Endothelial cell of umbilical vein (primary cell): Measurements from ENCODE around the gene CTPS1. TPM values are rescaled to one million over a fixed set of nuclear protein-coding genes. Genes with fewer than 3 reads are reported as not detected.

ENCODE experiments used
- BruUV-seq: library from RNA; stranded (reverse); fragments of 400-500 nt; replicated peaks from 2 replicates; lab custom pipeline; 2021; lab: Mats Ljungman, UMichigan
- CTCF ChIA-PET: fragments of 300-600, 350-600 bp; sonication (Branson Sonifier 250); formaldehyde crosslinking; loops from one replicate; lab custom pipeline; 2021; ENCODE audit warnings: antibody characterized with exemption, inconsistent platforms; lab: Charles Lee
- POLR2A ChIA-PET: fragments of 300-600, 350-600 bp; sonication (Branson Sonifier 250); formaldehyde crosslinking; loops from one replicate; lab custom pipeline; 2021; ENCODE audit warnings: antibody characterized with exemption, inconsistent platforms; lab: Charles Lee
- DNase-seq: peaks from one replicate; pipeline ENCODE4 v3.0.0-alpha.2; 2011; ENCODE audit warnings: low read depth, low spot score
- FAIRE-seq: peaks from 2 replicates; lab custom pipeline; 2011; peaks lifted over from hg19 to GRCh38; lab: Jason Lieb, UNC
- H2AFZ ChIP-seq: 2 replicates; pipeline ENCODE4 v1.6.0; 2012; ENCODE audit warnings: low read depth, low read length, control low read depth, inconsistent platforms
- H3K27ac ChIP-seq: 2 replicates; pipeline ENCODE4 v1.5.1; 2011; ENCODE audit warnings: low read depth, mild to moderate bottlenecking, control low read depth, low read length, moderate library complexity; ENCODE audit not compliant: insufficient read depth
- H3K27me3 ChIP-seq, 2 experiments: 2 replicates each; pipeline versions ENCODE4 v1.6.0 to v1.6.1; 2011; ENCODE audit warnings: low read length in 2 of 2, mixed read lengths in 1 of 2; ENCODE audit not compliant: control insufficient read depth in 2 of 2, insufficient read depth in 2 of 2
- H3K36me3 ChIP-seq, 2 experiments: 2 replicates in 1 of 2; 3 replicates in 1 of 2; pipeline ENCODE4 v1.5.1; 2011; ENCODE audit warnings: low read length in 2 of 2, mild to moderate bottlenecking in 1 of 2, moderate library complexity in 1 of 2; ENCODE audit not compliant: control insufficient read depth in 2 of 2, insufficient read depth in 2 of 2; ENCODE audit errors: extremely low read depth in 1 of 2
- H3K4me1 ChIP-seq: 3 replicates; pipeline ENCODE4 v1.5.1; 2011; ENCODE audit warnings: mild to moderate bottlenecking, low read length; ENCODE audit not compliant: control insufficient read depth, insufficient read depth; ENCODE audit errors: extremely low read depth
- H3K4me2 ChIP-seq: 2 replicates; pipeline ENCODE4 v1.6.1; 2011; ENCODE audit warnings: low read length, control low read depth, mixed read lengths; ENCODE audit not compliant: insufficient read depth
- H3K4me3 ChIP-seq, 3 experiments: fragments of 200-600 bp in 1 of 3; sonication (generic), shearing (Covaris generic) in 1 of 3; replicated peaks in 1 of 3; 2 replicates each; pipeline ENCODE4 v1.5.1; 2011 to 2016; ENCODE audit warnings: control low read depth in 3 of 3, low read length in 3 of 3, mild to moderate bottlenecking in 2 of 3, inconsistent platforms in 1 of 3, low read depth in 1 of 3, moderate library complexity in 1 of 3; ENCODE audit not compliant: insufficient read depth in 1 of 3
- H3K79me2 ChIP-seq: 2 replicates; pipeline ENCODE4 v1.6.0; 2012; ENCODE audit warnings: low read length, inconsistent platforms; ENCODE audit not compliant: control insufficient read depth, insufficient read depth
- H3K9ac ChIP-seq: replicated peaks from 2 replicates; pipeline ENCODE3; 2011; ENCODE audit warnings: low read length, control low read depth; ENCODE audit not compliant: insufficient read depth; ENCODE audit errors: extremely low read depth
- H3K9me1 ChIP-seq: replicated peaks from 3 replicates; pipeline ENCODE4 v1.6.0; 2011; ENCODE audit warnings: mild to moderate bottlenecking, low read length; ENCODE audit not compliant: control insufficient read depth, insufficient read depth; ENCODE audit errors: extremely low read depth
- H3K9me3 ChIP-seq: replicated peaks from 2 replicates; pipeline ENCODE4 v1.5.1; 2012; ENCODE audit warnings: low read length, inconsistent platforms; ENCODE audit not compliant: control insufficient read depth, insufficient read depth
- H4K20me1 ChIP-seq: replicated peaks from 2 replicates; pipeline ENCODE3; 2011; ENCODE audit warnings: mild to moderate bottlenecking, low read length; ENCODE audit not compliant: control insufficient read depth, insufficient read depth; ENCODE audit errors: extremely low read depth
- CTCF ChIP-seq, 2 donors: IDR thresholded peaks; 1 replicate in 1 of 2; 2 replicates in 1 of 2; pipeline ENCODE4 v1.5.1; 2011; ENCODE audit warnings: low read length in 2 of 2, mild to moderate bottlenecking in 2 of 2, moderate library complexity in 2 of 2, control low read depth in 1 of 2, inconsistent platforms in 1 of 2, low read depth in 1 of 2; ENCODE audit not compliant: insufficient read depth in 1 of 2; ENCODE audit errors: extremely low read depth in 1 of 2
- EZH2 ChIP-seq: IDR thresholded peaks from 2 replicates; pipeline ENCODE4 v1.6.1; 2012; ENCODE audit warnings: borderline replicate concordance, low read depth, mild to moderate bottlenecking, moderate library complexity, low read length, inconsistent platforms; ENCODE audit not compliant: severe bottlenecking
- FOS ChIP-seq: IDR thresholded peaks from 2 replicates; pipeline ENCODE4 v1.6.1; 2011; ENCODE audit warnings: mild to moderate bottlenecking, low read length, moderate library complexity, borderline replicate concordance; ENCODE audit not compliant: insufficient read depth
- GATA2 ChIP-seq: IDR thresholded peaks from 2 replicates; pipeline ENCODE4 v1.7.0; 2011; ENCODE audit warnings: low read depth, mild to moderate bottlenecking, moderate library complexity, mixed read lengths, low read length; ENCODE audit not compliant: insufficient read length, insufficient read depth
- JUN ChIP-seq: IDR thresholded peaks from 2 replicates; pipeline ENCODE4 v1.6.1; 2011; ENCODE audit warnings: borderline replicate concordance, low read depth; ENCODE audit not compliant: insufficient read length, insufficient read depth
- MAX ChIP-seq: IDR thresholded peaks from 2 replicates; pipeline ENCODE4 v1.6.1; 2011; ENCODE audit not compliant: insufficient read depth, insufficient read length
- MYC ChIP-seq: IDR thresholded peaks from one replicate; pipeline ENCODE4 v1.6.1; 2011; ENCODE audit warnings: mild to moderate bottlenecking, low read depth, low read length
- POLR2A ChIP-seq: IDR thresholded peaks from 2 replicates; pipeline ENCODE4 v1.6.1; 2012; ENCODE audit warnings: low read depth, mild to moderate bottlenecking, control low read depth, low read length
- POLR2AphosphoS5 ChIP-seq: IDR thresholded peaks from 2 replicates; pipeline ENCODE4 v1.6.1; 2012; ENCODE audit warnings: low read depth, mild to moderate bottlenecking, control low read depth, low read length, moderate library complexity; ENCODE audit not compliant: insufficient read depth
- dilution Hi-C: fragments of 300-500 bp; cut with MboI; formaldehyde crosslinking; loops from one replicate; pipeline ENCODE4 v1.15.0; 2019; ENCODE audit warnings: low sequenced_read_pairs; ENCODE audit not compliant: extremely low pct_ligation_motif_present
- intact Hi-C: fragments of 100-400 bp; cut with micrococcal nuclease; formaldehyde crosslinking; loops from one replicate; pipeline ENCODE4 v1.10.0; 2022
- polyA plus RNA-seq, 4 experiments: library from polyadenylated mRNA; depleted of rRNA in 3 of 4; stranded (reverse) in 3 of 4; unstranded in 1 of 4; fragments of >200 nt; gene quantifications; 2 replicates each; pipeline versions ENCODE4 v1.2.1 to v1.2.3, GENCODE V29; 2011 to 2012; ENCODE audit warnings: missing spikeins in 1 of 4
- total RNA-seq: library from RNA; stranded (reverse); gene quantifications from 2 replicates; pipeline ENCODE4 v1.2.3, GENCODE V29; 2021

The CTPS1 gene
- total and polyA plus RNA-seq, 2 donors (not counting 3 experiments of a cell fraction or from before 2014, with no cell fraction given): 24.9 to 65.8 TPM

GRCh38 chr1:40949563-40949962, 29.9 kb upstream of the CTPS1 start:
- H3K9ac ChIP-seq: no peak overlapping the region
- TF ChIP-seq MAX: no peak
- no peak for TF ChIP-seq CTCF (IDR thresholded peaks at IDR 0.05; ENCODE audit: extremely low read depth in 1 of 2, insufficient read depth in 1 of 2, low read depth in 1 of 2, low read length in 2 of 2)
- no peak for TF ChIP-seq POLR2A
- TF ChIP-seq EZH2: no peak
- no peak for TF ChIP-seq JUN
- no peak for TF ChIP-seq MYC
- TF ChIP-seq POLR2AphosphoS5: no peak
- TF ChIP-seq FOS: no peak
- TF ChIP-seq GATA2: no peak
- H3K9me3 ChIP-seq: no peaks in the 10 kb centered on the region
- ChIA-PET CTCF (interaction anchor here (0.6 to 19.5 kb wide), 30 partner anchors 10 to 417 kb away, joined by 3 to 898 read pairs (median 4); partner anchors contain the start of gene CITED4), POLR2A (interaction anchor here (1.1 to 2.3 kb wide), 4 partner anchors 23 to 175 kb away, joined by 3 to 27 read pairs (median 5); partner anchors contain the start of gene CITED4)
- DNase-seq (no peak), FAIRE-seq (no peak)
- H3K27ac ChIP-seq: no peak overlapping the region
- no peak overlapping the region for H3K4me3 ChIP-seq
- no peaks in the 10 kb centered on the region for H3K36me3 ChIP-seq
- BruUV-seq: no TSS peak
- H3K4me1 ChIP-seq: peaks cover 6% of the 10 kb centered on the region
- no peaks in the 10 kb centered on the region for H3K79me2 ChIP-seq
- dilution Hi-C loops (no loop called here), intact Hi-C loops (loop anchor here (1.0 to 5.0 kb wide), 3 partner anchors 87 to 417 kb away; partner anchors contain the start of genes CITED4 and ZNF684)
- no peaks in the 10 kb centered on the region for H3K9me1 ChIP-seq
- H3K4me2 ChIP-seq: no peak overlapping the region
- no peaks in the 10 kb centered on the region for H4K20me1 ChIP-seq
- H2AFZ ChIP-seq: no peak overlapping the region
- peaks cover 2 to 4% of the 10 kb centered on the region in 2 experiments for H3K27me3 ChIP-seq
